Activated CD4-positive, alpha-beta T cell treated with anti-CD3 and anti-CD28 coated beads for 36 hours (primary cell): Measurements from ENCODE around the gene DCTN2. TPM values are rescaled to one million over a fixed set of nuclear protein-coding genes. Genes with fewer than 3 reads are reported as not detected.
A peak's percentile ranks its signal among the peaks of the same experiment; 100 is the strongest.

Experiments used
- ATAC-seq: fragments of 200-7000 bp; cut with Tn5 transposase; one replicate; pipeline ENCODE4 v1.10.0; 2021; ENCODE audit warnings: mild to moderate bottlenecking, moderate library complexity
- CTCF ChIA-PET: fragments of 350-600 bp; sonication (Branson Sonifier 250); formaldehyde crosslinking; loops from one replicate; lab custom pipeline; 2021; ENCODE audit warnings: antibody characterized with exemption; lab: Charles Lee
- POLR2A ChIA-PET: fragments of 350-600 bp; sonication (Branson Sonifier 250); formaldehyde crosslinking; loops from one replicate; lab custom pipeline; 2021; ENCODE audit warnings: antibody characterized with exemption, inconsistent platforms; lab: Charles Lee
- DNase-seq: peaks from one replicate; pipeline ENCODE4 v3.0.0-alpha.2; 2020
- H3K27ac Mint-ChIP-seq: one replicate; pipeline ENCODE4 v1.8.0; 2021; ENCODE audit warnings: mixed read lengths
- H3K27me3 Mint-ChIP-seq: one replicate; pipeline ENCODE4 v1.8.0; 2021; ENCODE audit warnings: mixed read lengths
- H3K36me3 Mint-ChIP-seq: one replicate; pipeline ENCODE4 v1.8.0; 2021; ENCODE audit warnings: low read depth, mixed read lengths
- H3K4me1 Mint-ChIP-seq: one replicate; pipeline ENCODE4 v1.8.0; 2021; ENCODE audit warnings: mixed read lengths
- H3K4me3 Mint-ChIP-seq: one replicate; pipeline ENCODE4 v1.8.0; 2021; ENCODE audit warnings: mild to moderate bottlenecking, moderate library complexity, mixed read lengths
- H3K9me3 Mint-ChIP-seq: one replicate; pipeline ENCODE4 v1.8.0; 2021; ENCODE audit warnings: low read depth, mixed read lengths
- intact Hi-C, 2 experiments: fragments of 100-400 bp; cut with DNase I in 1 of 2; cut with micrococcal nuclease in 1 of 2; formaldehyde crosslinking; loops; one replicate each; pipeline versions ENCODE4 v1.14.2 to v1.15.1; 2022 to 2024; cut with DNase I, micrococcal nuclease
- microRNA-seq: library from miRNA; unstranded; fragments of <30 nt; microRNA quantifications from one replicate; pipeline ENCODE4 v1.2.0, GENCODE V29; 2021; ENCODE audit warnings: borderline replicate concordance
- total RNA-seq, 2 experiments: library from RNA; stranded (reverse); gene quantifications; one replicate each; pipeline ENCODE4 v1.2.3, GENCODE V29; 2021

DCTN2 gene
- total RNA-seq, 2 experiments from 2014 or later: 69.7 to 81.2 TPM

- peak overlapping the region; percentile 100 for H3K4me3 Mint-ChIP-seq
- ATAC-seq (no peak), DNase-seq (no peak)
- H3K4me1 Mint-ChIP-seq: peaks cover 33% of the 10 kb centered on the region
- H3K27me3 Mint-ChIP-seq: no peaks in the 10 kb centered on the region
- H3K27ac Mint-ChIP-seq: no peak overlapping the region
- intact Hi-C loops: loop anchor here (1.0 to 2.0 kb wide), 5 partner anchors 9 to 762 kb away; partner anchors contain the start of genes DCTN2 (in 1 of the 2), NACA (in 1 of the 2) and R3HDM2 (in 1 of the 2)
- ChIA-PET CTCF (interaction anchor here (0.7 to 2.4 kb wide), 4 partner anchors 10 to 66 kb away, joined by 3 to 25 read pairs (median 4); no protein-coding TSS in a partner anchor), POLR2A (interaction anchor here (0.6 to 1.6 kb wide), 3 partner anchors 21 to 36 kb away, joined by 3 to 4 read pairs (median 4); no protein-coding TSS in a partner anchor)
- H3K9me3 Mint-ChIP-seq: no peaks in the 10 kb centered on the region
- H3K36me3 Mint-ChIP-seq: peaks cover 44% of the 10 kb centered on the region
These were observed 59.9 kb downstream of the DCTN2 start for GRCh38 chr12:57487055-57487596.

GRCh38 chr12:57485695-57486094 is 61.3 kb downstream of the DCTN2 start:
- H3K27ac Mint-ChIP-seq: no peak overlapping the region

GRCh38 chr12:57483466-57483865 is 63.5 kb downstream of the DCTN2 start:
- H3K27ac Mint-ChIP-seq: peak overlapping the region; percentile 49
- no peak for ATAC-seq

More at GRCh38 chr12:57485695-57486094, 61.3 kb downstream of the DCTN2 start:
- ATAC-seq: no peak
- Mint-ChIP-seq H3K4me3 (no peak overlapping the region), H3K9me3 (no peaks in the 10 kb centered on the region), H3K4me1 (peaks cover 39% of the 10 kb centered on the region), H3K36me3 (peaks cover 39% of the 10 kb centered on the region), H3K27me3 (no peaks in the 10 kb centered on the region)
- intact Hi-C loops: loop anchor here (2.0 kb wide), 2 partner anchors 55 to 61 kb away; partner anchors contain the start of genes DCTN2 (in 1 of the 2) and R3HDM2 (in 1 of the 2)
- CTCF ChIA-PET: interaction anchor here (0.7 to 2.4 kb wide), 5 partner anchors 8 to 60 kb away, joined by 3 to 25 read pairs (median 3); no protein-coding TSS in a partner anchor
- DNase-seq: no peak
- POLR2A ChIA-PET: no interaction called here

GRCh38 chr12:57481671-57482070 is 65.3 kb downstream of the DCTN2 start:
- no peak overlapping the region for H3K4me3 Mint-ChIP-seq
- ChIA-PET CTCF (interaction anchor here (0.7 to 2.2 kb wide), 3 partner anchors 12 to 52 kb away, joined by 3 to 6 read pairs (median 3); no protein-coding TSS in a partner anchor), POLR2A (no interaction called here)
- DNase-seq (no peak), ATAC-seq (no peak)
- no peaks in the 10 kb centered on the region for H3K9me3 Mint-ChIP-seq
- H3K36me3 Mint-ChIP-seq: peaks cover 42% of the 10 kb centered on the region
- peaks cover 47% of the 10 kb centered on the region for H3K4me1 Mint-ChIP-seq
- no peaks in the 10 kb centered on the region for H3K27me3 Mint-ChIP-seq
- peak overlapping the region; percentile 99 for H3K27ac Mint-ChIP-seq
- intact Hi-C loops: no loop called here

More at GRCh38 chr12:57483466-57483865, 63.5 kb downstream of the DCTN2 start:
- H3K4me3 Mint-ChIP-seq: no peak overlapping the region
- peaks cover 34% of the 10 kb centered on the region for H3K36me3 Mint-ChIP-seq
- no peaks in the 10 kb centered on the region for H3K9me3 Mint-ChIP-seq
- peaks cover 47% of the 10 kb centered on the region for H3K4me1 Mint-ChIP-seq
- no peaks in the 10 kb centered on the region for H3K27me3 Mint-ChIP-seq
- CTCF ChIA-PET: interaction anchor here (0.8 to 1.0 kb wide), 3 partner anchors 9 to 239 kb away, joined by 3 to 4 read pairs (median 3); no protein-coding TSS in a partner anchor
- intact Hi-C loops: no loop called here
- DNase-seq: no peak
- POLR2A ChIA-PET: interaction anchor here (0.7 kb wide), 1 partner anchor 27 kb away, joined by 3 read pairs; no protein-coding TSS in a partner anchor

Small RNA genes within 50 kb of the gene (microRNA-seq; reads per million reads assigned to microRNA genes)
- gene MIR616 (5.6 reads per million, percentile 18 among the genes with 10 or more reads in this experiment), gene MIR6758 (1.1 reads per million)

Other genes starting within 250 kb of the DCTN2 start
- gene R3HDM2, start 116.1 kb downstream of the DCTN2 start, total RNA-seq: 10 to 100 TPM; 45.9 to 52.5 TPM
- not detected for gene INHBC, start 112.4 kb downstream of the DCTN2 start, total RNA-seq
- gene INHBE, start 91.9 kb downstream of the DCTN2 start, total RNA-seq: 1 to 10 TPM; 1.2 to 1.5 TPM
- under 1 TPM; 0.40 to 0.73 TPM for gene GLI1, start 87.4 kb downstream of the DCTN2 start, total RNA-seq
- 100 to 1,000 TPM in 1 of 2 experiments, 10 to 100 TPM in 1; 77.7 to 101 TPM for gene ARHGAP9, start 67.3 kb downstream of the DCTN2 start, total RNA-seq
- gene MARS1, start 59.1 kb downstream of the DCTN2 start, total RNA-seq: 100 to 1,000 TPM; 389 to 583 TPM
- 10 to 100 TPM; 31.2 to 32.2 TPM for gene DDIT3, start 26.7 kb downstream of the DCTN2 start, total RNA-seq
- 10 to 100 TPM; 31.3 to 43.6 TPM for gene MBD6, start 24.4 kb downstream of the DCTN2 start, total RNA-seq
- 1 to 10 TPM; 1.3 to 1.4 TPM for gene KIF5A, start 2.9 kb upstream of the DCTN2 start, total RNA-seq
- gene PIP4K2C, start 44.0 kb upstream of the DCTN2 start, total RNA-seq: 10 to 100 TPM; 12.1 to 14.9 TPM
- gene DTX3, start 57.6 kb upstream of the DCTN2 start, total RNA-seq: 10 to 100 TPM; 16.7 to 17.0 TPM
- 1 to 10 TPM; 2.2 to 2.6 TPM for gene ARHGEF25, start 64.2 kb upstream of the DCTN2 start, total RNA-seq
- 1 to 10 TPM; 1.4 to 1.5 TPM for gene B4GALNT1, start 86.0 kb upstream of the DCTN2 start, total RNA-seq
- gene OS9, start 146.9 kb upstream of the DCTN2 start, total RNA-seq: 10 to 100 TPM; 61.7 to 63.2 TPM
- 10 to 100 TPM; 28.0 to 46.9 TPM for gene AGAP2, start 191.6 kb upstream of the DCTN2 start, total RNA-seq
- 10 to 100 TPM; 13.6 to 15.9 TPM for gene TSPAN31, start 197.8 kb upstream of the DCTN2 start, total RNA-seq
- gene CDK4, start 205.1 kb upstream of the DCTN2 start, total RNA-seq: 100 to 1,000 TPM; 132 to 208 TPM
- gene MARCHF9, start 207.9 kb upstream of the DCTN2 start, total RNA-seq: 10 to 100 TPM; 20.9 to 22.5 TPM
- gene CYP27B1, start 219.9 kb upstream of the DCTN2 start, total RNA-seq: 1 to 10 TPM; 6.6 to 6.8 TPM
- gene METTL1, start 224.9 kb upstream of the DCTN2 start, total RNA-seq: 10 to 100 TPM; 31.9 to 33.5 TPM
- gene EEF1AKMT3, start 225.4 kb upstream of the DCTN2 start, total RNA-seq: 1 to 10 TPM; 2.5 to 3.9 TPM
- 10 to 100 TPM; 30.7 to 56.9 TPM for gene TSFM, start 235.6 kb upstream of the DCTN2 start, total RNA-seq